ENCODE results near the gene MAP4K1. TPM values are rescaled to one million over a fixed set of nuclear protein-coding genes. Genes with fewer than 3 reads are reported as not detected.
A peak's percentile ranks its signal among the peaks of the same experiment; 100 is the strongest.

MAP4K1 gene
- total and polyA plus RNA-seq, 4 donors, result 1.6 to 12.2 (median 5.6) TPM

DNA sequence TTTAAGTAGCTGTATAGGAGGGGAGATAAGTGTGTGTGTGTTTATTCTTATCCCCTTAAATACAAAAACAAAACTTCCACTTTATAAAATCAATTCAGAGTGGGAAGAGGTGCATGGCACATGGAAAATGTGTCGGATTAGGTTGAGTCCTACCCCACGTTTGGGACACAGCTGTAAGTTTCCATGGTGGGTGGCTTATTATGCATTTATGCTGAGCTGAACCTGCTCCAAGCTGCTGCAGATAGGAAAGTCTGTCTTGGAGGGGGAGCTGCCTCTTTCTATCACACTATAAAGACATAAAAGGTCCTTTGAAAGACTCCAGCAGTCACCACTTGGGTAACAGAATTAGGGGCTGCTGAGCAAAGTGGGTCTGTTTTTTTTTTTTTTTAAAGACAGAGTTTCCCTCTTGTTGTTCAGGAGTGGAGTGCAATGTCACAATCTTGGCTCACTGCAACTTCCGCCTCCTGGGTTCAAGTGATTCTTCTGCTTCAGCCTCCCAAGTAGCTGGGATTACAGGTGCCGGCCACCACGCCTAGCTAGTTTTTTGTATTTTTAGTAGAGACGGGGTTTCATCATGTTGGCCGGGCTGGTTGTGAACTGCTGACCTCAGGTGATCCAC, 44.9 kb upstream of the MAP4K1 start:
- H3K4me3 ChIP-seq (ENCODE audit: low read depth, low read length), result no peak overlapping the region
- H3K9me3 ChIP-seq (ENCODE audit: control insufficient read depth, insufficient read depth, low read length), result no peaks in the 10 kb centered on the region
- no peaks in the 10 kb centered on the region for H3K27me3 ChIP-seq (ENCODE audit: control insufficient read depth, insufficient read depth, low read length)
- peaks cover 23% of the 10 kb centered on the region for H3K36me3 ChIP-seq (ENCODE audit: control insufficient read depth, insufficient read depth, low read length)
- 56% methylated on average over 5 of the region's 7 CpGs for WGBS (ENCODE audit: insufficient coverage)
- DNase-seq (ENCODE audit: low read depth in 4 of 6, low spot score in 6 of 6), result peak in 1 of 6 donors; percentile 55
- peak overlapping the region; percentile 57 for H3K27ac ChIP-seq (ENCODE audit: low read depth, low read length)
- peaks cover 89% of the 10 kb centered on the region for H3K4me1 ChIP-seq (ENCODE audit: control insufficient read depth, insufficient read depth, low read length)

DNA sequence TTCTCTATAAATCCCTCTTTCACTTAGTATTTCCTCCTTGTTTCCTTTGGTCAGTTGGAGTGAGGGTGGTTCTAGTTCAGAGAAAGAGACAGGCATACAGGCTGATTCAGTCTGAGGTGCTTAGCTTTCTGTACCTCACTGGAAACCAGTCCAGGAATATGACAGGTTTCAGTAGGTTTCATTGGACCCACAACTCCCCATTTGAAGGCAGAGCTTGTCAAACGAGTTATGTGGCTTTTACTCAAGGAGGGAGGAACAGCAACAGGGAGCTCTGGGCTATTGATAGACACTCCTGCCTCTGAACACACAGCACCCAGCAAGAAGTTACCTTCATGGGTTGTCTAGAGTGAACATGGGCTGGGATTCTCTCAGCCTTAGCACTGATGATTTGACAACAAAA, 44.2 kb upstream of the MAP4K1 start:
- no peak for DNase-seq (ENCODE audit: low read depth in 4 of 6, low spot score in 6 of 6)
- 40% methylated on average over 1 of the region's 1 CpG for WGBS (ENCODE audit: insufficient coverage)
- Histone ChIP-seq H3K4me1 (ENCODE audit: control insufficient read depth, insufficient read depth, low read length) (peaks cover 88% of the 10 kb centered on the region), H3K27me3 (ENCODE audit: control insufficient read depth, insufficient read depth, low read length) (no peaks in the 10 kb centered on the region), H3K36me3 (ENCODE audit: control insufficient read depth, insufficient read depth, low read length) (peaks cover 23% of the 10 kb centered on the region), H3K27ac (ENCODE audit: low read depth, low read length) (no peak overlapping the region), H3K4me3 (ENCODE audit: low read depth, low read length) (no peak overlapping the region), H3K9me3 (ENCODE audit: control insufficient read depth, insufficient read depth, low read length) (no peaks in the 10 kb centered on the region)

DNA sequence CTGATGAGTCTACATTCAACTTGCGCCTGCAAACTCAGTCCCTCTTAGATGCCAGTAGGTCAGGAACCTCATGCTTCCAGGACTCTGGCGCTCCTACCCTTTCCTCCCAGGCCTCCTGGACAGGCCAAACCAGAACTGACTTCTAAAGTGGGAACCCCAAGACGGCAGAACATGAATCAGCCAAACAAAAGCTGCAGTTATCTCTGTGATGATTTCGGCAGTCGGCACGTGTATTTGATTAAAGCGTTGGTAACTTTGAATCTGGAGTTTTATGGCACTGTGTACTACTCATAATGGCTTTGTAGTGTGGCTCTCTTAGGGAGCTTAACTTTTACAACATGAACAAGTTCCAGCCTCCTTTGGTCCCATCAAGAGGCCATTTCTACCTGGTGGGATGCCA, 43.4 kb upstream of the MAP4K1 start:
- WGBS (ENCODE audit: insufficient coverage), result 76% methylated on average over 3 of the region's 7 CpGs
- no peak overlapping the region for H3K4me3 ChIP-seq (ENCODE audit: low read depth, low read length)
- DNase-seq (ENCODE audit: low read depth in 4 of 6, low spot score in 6 of 6), result no peak
- no peaks in the 10 kb centered on the region for H3K9me3 ChIP-seq (ENCODE audit: control insufficient read depth, insufficient read depth, low read length)
- H3K4me1 ChIP-seq (ENCODE audit: control insufficient read depth, insufficient read depth, low read length), result peaks cover 84% of the 10 kb centered on the region
- no peaks in the 10 kb centered on the region for H3K27me3 ChIP-seq (ENCODE audit: control insufficient read depth, insufficient read depth, low read length)
- peaks cover 21% of the 10 kb centered on the region for H3K36me3 ChIP-seq (ENCODE audit: control insufficient read depth, insufficient read depth, low read length)
- no peak overlapping the region for H3K27ac ChIP-seq (ENCODE audit: low read depth, low read length)

DNA sequence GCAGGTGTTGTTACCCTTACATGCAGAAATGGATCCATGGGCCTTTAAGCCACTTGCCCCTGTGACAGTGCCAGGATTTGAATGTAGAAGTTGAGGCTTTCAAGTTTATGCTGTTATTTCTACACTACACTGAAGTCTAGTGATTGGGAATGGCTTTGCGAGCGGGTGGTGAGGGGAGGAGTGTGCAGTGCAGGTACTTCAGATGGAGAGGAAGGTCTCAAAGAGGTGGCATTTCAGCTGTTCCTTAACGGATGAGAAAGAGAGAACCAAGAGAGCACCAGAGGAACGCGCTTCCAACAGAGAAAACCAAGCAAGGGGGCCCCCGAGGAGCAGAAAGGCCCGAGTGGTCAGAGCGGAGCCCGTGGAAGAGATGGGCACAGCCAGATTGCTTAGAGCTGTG, 43.0 kb upstream of the MAP4K1 start:
- Histone ChIP-seq H3K36me3 (ENCODE audit: control insufficient read depth, insufficient read depth, low read length) (peaks cover 22% of the 10 kb centered on the region), H3K4me3 (ENCODE audit: low read depth, low read length) (no peak overlapping the region), H3K9me3 (ENCODE audit: control insufficient read depth, insufficient read depth, low read length) (no peaks in the 10 kb centered on the region), H3K27ac (ENCODE audit: low read depth, low read length) (no peak overlapping the region), H3K27me3 (ENCODE audit: control insufficient read depth, insufficient read depth, low read length) (no peaks in the 10 kb centered on the region), H3K4me1 (ENCODE audit: control insufficient read depth, insufficient read depth, low read length) (peaks cover 83% of the 10 kb centered on the region)
- WGBS (ENCODE audit: insufficient coverage), result 93% methylated on average over 9 of the region's 9 CpGs
- no peak for DNase-seq (ENCODE audit: low read depth in 4 of 6, low spot score in 6 of 6)

DNA sequence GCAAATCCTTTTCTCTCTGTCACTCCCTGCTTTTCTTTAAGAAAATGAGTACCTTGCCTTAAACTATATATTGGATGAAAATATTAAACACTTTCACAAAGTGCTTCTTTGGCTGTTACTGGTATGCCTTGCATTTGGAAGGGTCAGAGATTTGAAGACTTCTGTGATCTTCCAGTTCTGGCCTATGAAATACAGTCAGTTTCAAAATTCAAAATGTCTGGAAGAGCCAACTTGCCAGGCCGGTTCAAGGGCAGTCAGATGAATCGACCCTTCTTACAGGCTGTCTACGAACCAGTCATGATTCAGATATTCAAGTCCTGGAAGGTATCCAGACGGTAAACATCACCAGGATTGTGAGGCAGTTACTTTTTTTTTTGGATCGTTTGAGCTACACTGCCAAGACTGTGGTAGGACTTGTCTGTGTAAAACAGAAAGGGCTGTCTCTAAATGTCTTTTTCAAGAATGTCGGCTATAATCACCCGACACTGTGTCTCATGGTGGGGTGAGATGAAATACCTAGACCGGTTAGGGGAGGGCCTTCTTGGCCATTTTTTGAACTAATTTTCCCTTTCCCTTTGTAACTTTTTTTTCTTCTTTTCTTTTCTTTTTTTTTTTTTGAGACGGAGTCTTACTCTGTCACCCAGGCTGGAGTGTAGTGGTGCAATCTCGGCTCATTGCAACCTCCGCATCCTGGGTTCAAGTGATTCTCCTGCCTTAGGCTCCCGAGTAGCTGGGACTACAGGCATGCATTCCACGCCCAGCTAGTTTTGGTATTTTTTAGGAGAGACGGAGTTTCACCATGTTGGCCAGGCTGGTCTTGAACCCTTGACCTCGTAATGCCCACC, 40.9 kb upstream of the MAP4K1 start:
- Histone ChIP-seq H3K36me3 (ENCODE audit: control insufficient read depth, insufficient read depth, low read length) (peaks cover 17% of the 10 kb centered on the region), H3K4me1 (ENCODE audit: control insufficient read depth, insufficient read depth, low read length) (peaks cover 72% of the 10 kb centered on the region), H3K27me3 (ENCODE audit: control insufficient read depth, insufficient read depth, low read length) (no peaks in the 10 kb centered on the region), H3K27ac (ENCODE audit: low read depth, low read length) (peak overlapping the region; percentile 87), H3K9me3 (ENCODE audit: control insufficient read depth, insufficient read depth, low read length) (no peaks in the 10 kb centered on the region), H3K4me3 (ENCODE audit: low read depth, low read length) (no peak overlapping the region)
- DNase-seq (ENCODE audit: low read depth in 4 of 6, low spot score in 6 of 6), result peak in 3 of 6 donors; percentile 38 to 88 (median 78)
- WGBS (ENCODE audit: insufficient coverage), result 58% methylated on average over 7 of the region's 15 CpGs

DNA sequence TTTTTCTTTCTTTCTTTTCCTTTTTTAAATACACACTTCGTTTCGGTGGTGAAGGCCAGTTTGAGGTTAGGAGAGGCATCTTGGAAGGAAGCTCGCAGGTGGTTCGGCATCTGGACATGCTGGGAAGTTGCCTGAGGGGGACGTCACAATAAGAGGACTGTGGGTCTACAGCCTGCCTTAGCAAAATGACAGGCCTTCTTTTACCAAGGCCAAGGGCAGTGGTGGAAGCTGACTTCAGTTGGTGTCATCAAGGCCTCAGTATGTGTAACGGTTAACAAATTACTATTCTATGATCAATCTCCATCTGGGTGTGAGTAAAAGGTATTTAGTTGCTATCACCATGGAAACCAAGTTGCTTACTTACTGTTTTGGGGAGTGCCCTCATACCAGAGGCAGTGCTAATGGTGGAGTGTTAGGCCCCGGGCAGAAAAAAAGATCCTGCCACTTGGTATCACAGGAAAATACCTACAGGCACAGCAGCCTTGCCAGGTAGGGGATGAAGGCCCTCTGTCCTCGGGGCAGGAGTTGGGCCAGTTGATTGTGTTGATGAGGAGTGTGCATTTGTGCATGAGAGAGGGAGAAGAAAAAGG, 40.0 kb upstream of the MAP4K1 start:
- peaks cover 11% of the 10 kb centered on the region for H3K36me3 ChIP-seq (ENCODE audit: control insufficient read depth, insufficient read depth, low read length)
- H3K4me1 ChIP-seq (ENCODE audit: control insufficient read depth, insufficient read depth, low read length), result peaks cover 65% of the 10 kb centered on the region
- DNase-seq (ENCODE audit: low read depth in 4 of 6, low spot score in 6 of 6), result peak in 1 of 6 donors; percentile 28
- no peaks in the 10 kb centered on the region for H3K27me3 ChIP-seq (ENCODE audit: control insufficient read depth, insufficient read depth, low read length)
- no peaks in the 10 kb centered on the region for H3K9me3 ChIP-seq (ENCODE audit: control insufficient read depth, insufficient read depth, low read length)
- WGBS (ENCODE audit: insufficient coverage), result 60% methylated on average over 2 of the region's 8 CpGs
- no peak overlapping the region for H3K4me3 ChIP-seq (ENCODE audit: low read depth, low read length)
- H3K27ac ChIP-seq (ENCODE audit: low read depth, low read length), result peak overlapping the region; percentile 87

DNA sequence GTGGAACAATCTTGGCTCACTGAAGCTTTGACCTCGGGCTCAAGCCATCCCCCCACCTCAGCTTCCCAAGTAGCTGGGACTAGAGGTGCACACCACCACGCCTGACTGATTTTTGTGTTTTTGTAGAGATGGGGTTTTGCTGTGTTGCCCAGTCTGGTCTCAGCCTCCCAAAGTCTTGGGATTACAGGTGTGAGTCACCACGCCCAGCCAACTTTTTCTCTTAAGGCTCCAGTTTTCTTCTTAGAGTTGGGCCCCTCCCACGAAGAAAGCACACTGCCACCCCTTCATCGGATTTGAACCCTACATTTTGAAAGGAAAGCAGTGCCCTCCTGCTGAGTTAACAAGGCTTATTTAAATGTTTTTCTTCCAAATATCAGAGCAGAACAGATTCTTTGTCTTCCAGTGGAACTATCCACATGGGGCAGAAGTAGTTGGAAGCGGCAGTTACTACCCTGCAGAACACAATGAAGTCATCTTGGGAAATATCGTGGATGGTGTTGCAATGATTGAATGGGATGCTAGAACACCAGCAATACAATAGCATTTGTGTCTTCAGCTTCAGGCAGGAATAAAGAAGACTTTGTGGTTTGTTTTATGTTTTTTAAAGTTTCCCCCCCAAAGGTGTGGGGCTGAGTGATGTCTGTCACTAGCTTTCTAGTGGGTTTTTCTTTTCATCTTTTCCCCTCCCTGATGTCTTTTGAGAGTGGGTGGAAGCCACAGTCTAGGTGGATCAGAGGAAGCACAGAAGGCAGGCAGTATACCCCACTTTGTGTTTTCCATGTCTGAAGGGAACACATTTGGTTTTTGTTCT, 38.6 kb upstream of the MAP4K1 start:
- 100% methylated on average over 1 of the region's 7 CpGs for WGBS (ENCODE audit: insufficient coverage)
- Histone ChIP-seq H3K4me3 (ENCODE audit: low read depth, low read length) (no peak overlapping the region), H3K27me3 (ENCODE audit: control insufficient read depth, insufficient read depth, low read length) (no peaks in the 10 kb centered on the region), H3K36me3 (ENCODE audit: control insufficient read depth, insufficient read depth, low read length) (peaks cover 14% of the 10 kb centered on the region), H3K27ac (ENCODE audit: low read depth, low read length) (peak overlapping the region; percentile 57), H3K9me3 (ENCODE audit: control insufficient read depth, insufficient read depth, low read length) (no peaks in the 10 kb centered on the region), H3K4me1 (ENCODE audit: control insufficient read depth, insufficient read depth, low read length) (peaks cover 66% of the 10 kb centered on the region)
- DNase-seq (ENCODE audit: low read depth in 4 of 6, low spot score in 6 of 6), result no peak

DNA sequence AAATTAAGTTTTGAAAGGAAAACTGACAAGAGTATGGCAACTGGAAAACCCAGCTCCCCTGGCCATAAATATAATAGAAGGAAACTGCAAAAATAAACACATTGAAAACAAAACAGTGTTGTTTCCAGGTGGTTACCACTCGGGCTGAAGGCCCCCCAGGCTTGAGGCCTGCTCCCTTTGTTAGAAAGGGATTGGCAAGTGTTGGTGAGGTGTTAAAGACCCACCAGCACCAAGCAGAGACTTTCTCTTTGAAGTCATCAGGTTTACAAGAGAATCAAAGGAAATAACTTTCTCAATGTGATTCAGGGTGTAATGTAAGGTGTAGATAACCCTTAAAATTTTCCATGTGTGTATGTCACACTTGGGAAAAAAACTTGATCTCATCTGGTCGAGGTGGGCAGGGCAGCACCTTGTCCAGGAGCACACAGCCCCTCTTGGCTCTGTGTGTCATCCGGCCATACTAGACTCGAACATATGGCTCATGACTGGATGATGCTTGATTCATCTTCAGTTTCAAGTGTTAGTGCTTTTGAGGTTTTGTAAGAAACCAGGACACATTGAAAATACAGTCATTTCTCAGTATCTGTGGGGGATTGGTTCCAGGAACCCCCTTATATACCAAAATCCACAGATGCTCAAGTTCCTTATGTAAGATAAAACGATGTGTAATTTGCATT, 37.5 kb upstream of the MAP4K1 start:
- WGBS (ENCODE audit: insufficient coverage), result 57% methylated on average over 2 of the region's 5 CpGs
- peaks cover 64% of the 10 kb centered on the region for H3K4me1 ChIP-seq (ENCODE audit: control insufficient read depth, insufficient read depth, low read length)
- peaks cover 7% of the 10 kb centered on the region for H3K36me3 ChIP-seq (ENCODE audit: control insufficient read depth, insufficient read depth, low read length)
- H3K4me3 ChIP-seq (ENCODE audit: low read depth, low read length), result no peak overlapping the region
- H3K9me3 ChIP-seq (ENCODE audit: control insufficient read depth, insufficient read depth, low read length), result no peaks in the 10 kb centered on the region
- H3K27me3 ChIP-seq (ENCODE audit: control insufficient read depth, insufficient read depth, low read length), result no peaks in the 10 kb centered on the region
- peak in 1 of 6 donors; percentile 12 for DNase-seq (ENCODE audit: low read depth in 4 of 6, low spot score in 6 of 6)
- H3K27ac ChIP-seq (ENCODE audit: low read depth, low read length), result peak overlapping the region; percentile 27

DNA sequence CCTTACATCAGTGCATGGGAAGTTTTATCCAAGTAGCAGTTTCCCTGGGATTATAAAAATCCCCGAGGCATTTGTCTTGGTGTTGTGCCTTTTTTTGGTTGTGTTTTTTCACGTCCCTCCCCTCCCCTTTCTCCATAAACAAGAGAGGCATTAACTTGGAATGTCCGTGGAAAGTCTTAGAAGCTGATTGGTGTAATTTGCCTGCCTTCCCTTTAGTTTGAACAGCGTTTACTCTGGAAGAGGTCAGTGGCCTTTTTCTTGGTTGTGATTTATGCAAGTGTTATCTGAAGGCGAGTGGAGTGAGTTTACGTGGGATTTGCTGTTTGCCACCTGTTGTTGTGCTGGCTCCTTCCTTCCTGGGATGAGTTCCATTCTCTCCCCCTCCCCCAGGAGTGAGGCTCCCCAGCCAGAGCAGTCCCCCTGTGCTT, 36.9 kb upstream of the MAP4K1 start:
- no CpG with 5 or more reads among the region's 6 CpGs for WGBS (ENCODE audit: insufficient coverage)
- no peak for DNase-seq (ENCODE audit: low read depth in 4 of 6, low spot score in 6 of 6)
- no peak overlapping the region for H3K4me3 ChIP-seq (ENCODE audit: low read depth, low read length)
- no peaks in the 10 kb centered on the region for H3K9me3 ChIP-seq (ENCODE audit: control insufficient read depth, insufficient read depth, low read length)
- no peak overlapping the region for H3K27ac ChIP-seq (ENCODE audit: low read depth, low read length)
- peaks cover 65% of the 10 kb centered on the region for H3K4me1 ChIP-seq (ENCODE audit: control insufficient read depth, insufficient read depth, low read length)
- H3K36me3 ChIP-seq (ENCODE audit: control insufficient read depth, insufficient read depth, low read length), result peaks cover 7% of the 10 kb centered on the region
- no peaks in the 10 kb centered on the region for H3K27me3 ChIP-seq (ENCODE audit: control insufficient read depth, insufficient read depth, low read length)

Measured in spinal cord (tissue), 10 donors.